GM18517 (cell line): ENCODE measurements around the gene C8B.

Experiments used
- ATAC-seq: cut with Tn5 transposase; IDR thresholded peaks from one replicate; pipeline ENCODE4 v1.9.1; 2021; ENCODE audit warnings: mild to moderate bottlenecking, moderate library complexity; ENCODE audit not compliant: unreplicated experiment

The C8B gene

DNA sequence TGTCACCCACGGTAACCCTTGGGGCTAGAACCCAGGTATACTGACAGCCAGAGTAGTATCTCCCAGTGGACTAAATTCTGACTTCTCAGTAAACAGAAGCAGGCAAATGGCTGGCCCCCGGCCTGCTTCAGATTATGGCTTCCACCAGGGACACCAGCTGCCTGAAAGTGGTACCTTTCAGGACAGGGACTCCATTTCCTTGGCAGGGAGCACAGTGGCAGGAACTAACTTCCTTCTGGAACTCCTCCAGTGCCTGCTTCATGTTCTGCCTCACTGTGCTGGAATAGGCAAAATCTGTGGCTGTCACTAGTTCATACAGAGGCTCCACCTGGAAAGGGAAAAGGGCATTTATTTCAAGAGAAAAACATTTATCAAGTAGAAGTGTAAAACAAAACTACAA lies 32.7 kb downstream of the C8B start:
- ATAC-seq, result no peak

DNA sequence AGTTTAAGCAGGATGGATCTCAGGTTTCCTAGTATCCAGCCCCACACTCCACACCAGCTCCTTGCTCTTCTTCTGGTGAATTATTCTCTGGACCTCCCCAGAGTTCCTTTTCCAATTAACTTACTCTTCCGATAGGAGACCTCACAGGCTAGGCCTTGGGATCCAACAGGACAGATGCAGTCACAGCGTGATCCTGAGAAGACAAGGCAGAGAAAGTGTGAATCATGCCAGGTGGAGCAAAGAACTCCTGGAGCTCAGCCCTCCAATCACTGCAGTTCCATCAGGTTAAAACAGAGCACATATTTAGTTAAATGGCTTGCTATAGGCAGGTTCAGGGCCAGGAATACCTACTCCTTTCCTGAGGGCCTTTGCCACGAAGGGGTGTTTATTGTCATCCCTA lies 34.1 kb downstream of the C8B start:
- no peak for ATAC-seq

DNA sequence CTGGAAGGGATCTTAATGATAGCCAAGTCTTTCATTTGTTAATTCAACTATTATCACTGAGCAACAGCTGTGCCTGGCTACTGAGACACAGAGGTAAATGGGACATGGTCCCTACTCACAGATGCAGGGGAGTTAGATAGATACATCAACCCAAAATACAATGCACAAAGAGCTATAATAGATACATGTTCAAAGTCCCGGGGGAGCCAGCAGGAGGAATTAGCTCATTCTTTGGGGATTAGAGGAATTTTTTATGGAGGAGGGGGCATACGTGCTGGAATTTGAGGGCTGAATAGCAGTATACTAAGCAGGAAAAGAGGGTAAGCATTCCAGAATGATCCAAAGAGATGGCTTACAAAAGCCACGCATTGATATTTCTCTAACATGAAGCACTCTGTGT lies 34.6 kb downstream of the C8B start:
- no peak for ATAC-seq

DNA sequence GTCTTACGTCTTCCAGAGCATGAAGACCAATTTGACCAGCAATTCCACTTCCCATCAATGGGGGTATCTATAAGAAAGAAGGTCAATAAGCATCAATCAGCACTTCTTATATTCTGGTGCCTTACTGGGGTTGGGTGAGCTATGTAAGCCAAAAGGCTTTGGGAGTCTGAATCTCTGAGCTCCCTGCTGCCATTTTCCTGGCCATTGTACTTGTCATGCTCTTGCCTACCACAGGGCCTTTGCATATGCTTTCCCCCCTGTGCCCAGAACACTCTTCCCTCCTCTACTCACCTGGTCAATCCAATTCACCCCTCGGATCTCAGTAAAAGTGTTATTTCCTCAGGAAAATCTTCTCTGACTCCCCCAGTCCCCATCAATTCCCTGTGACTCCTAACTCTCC lies 36.3 kb downstream of the C8B start:
- no peak for ATAC-seq

DNA sequence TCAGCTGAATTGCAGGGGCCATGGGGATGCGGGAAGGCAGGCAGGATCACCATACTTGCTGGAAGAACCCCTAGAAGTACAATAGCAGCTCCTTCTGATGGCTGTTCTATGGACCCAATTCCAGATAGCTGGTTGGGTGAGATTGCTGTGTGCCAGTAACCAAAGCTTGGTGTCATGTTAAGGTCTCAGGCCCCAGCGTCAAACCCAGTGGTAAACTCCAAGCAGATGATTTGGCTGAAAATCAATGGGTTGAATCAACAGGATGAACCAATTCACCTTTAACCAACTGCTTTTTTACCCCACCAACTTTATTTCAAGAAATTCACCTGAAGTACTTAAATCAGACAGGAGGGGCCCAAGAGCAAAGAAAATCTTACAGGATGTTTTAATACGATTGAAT lies 37.8 kb downstream of the C8B start:
- no peak for ATAC-seq

DNA sequence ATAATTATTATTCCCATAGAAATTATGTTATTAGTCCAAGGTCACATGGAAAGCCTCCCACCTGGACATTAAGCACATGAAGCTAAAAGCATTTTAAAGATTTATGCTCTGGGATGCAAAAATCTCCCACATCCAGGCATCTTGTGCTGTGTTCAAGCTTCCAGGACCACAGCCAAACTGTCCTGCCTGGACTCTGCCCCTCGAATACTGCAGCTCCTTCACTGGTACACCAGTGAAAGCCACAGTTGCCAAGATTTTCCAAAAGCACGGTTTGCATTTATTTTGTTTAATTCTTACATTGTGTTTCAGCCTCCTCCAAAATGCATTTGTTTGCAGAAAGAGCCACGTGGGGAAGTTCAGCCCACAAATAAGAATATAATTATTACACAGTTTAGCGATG lies 38.6 kb downstream of the C8B start:
- no peak for ATAC-seq

DNA sequence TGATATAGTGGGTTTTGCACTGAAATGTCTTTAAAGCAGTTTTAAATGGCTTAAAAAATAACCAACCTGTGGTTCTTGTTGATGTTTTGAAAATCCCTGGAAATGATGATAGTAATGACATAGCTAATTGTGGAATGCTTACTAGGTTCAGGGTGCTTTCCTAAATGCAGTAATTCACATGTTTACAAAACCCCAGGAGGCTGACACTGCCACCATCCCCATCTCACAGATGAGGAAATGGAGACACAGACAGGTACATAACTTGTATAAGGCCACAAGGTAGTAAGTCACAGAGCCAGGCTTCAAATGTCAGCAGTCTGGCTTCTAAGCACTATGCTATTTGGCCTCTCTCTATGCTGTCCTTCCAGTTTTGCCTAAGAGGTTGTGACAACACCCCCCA lies 40.6 kb downstream of the C8B start:
- ATAC-seq, result no peak

DNA sequence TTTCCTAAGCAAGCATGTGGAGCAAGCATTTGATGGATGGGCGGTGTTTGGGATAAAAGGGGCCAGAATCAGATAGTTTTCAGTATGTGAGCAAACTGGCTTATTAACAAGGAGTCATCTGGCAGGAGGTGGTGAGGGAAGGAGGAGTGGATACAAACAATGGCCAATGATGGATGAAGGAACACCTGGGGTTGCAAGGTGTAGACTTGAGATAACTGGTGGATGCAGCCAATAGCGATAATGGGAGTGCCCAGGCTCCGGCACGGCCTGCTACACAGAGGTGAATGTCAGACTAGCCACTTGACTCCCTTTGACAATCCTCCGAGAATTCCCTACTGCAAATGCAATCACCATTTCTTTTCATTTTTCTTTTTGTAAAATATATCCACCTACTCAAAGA lies 41.7 kb downstream of the C8B start:
- no peak for ATAC-seq

DNA sequence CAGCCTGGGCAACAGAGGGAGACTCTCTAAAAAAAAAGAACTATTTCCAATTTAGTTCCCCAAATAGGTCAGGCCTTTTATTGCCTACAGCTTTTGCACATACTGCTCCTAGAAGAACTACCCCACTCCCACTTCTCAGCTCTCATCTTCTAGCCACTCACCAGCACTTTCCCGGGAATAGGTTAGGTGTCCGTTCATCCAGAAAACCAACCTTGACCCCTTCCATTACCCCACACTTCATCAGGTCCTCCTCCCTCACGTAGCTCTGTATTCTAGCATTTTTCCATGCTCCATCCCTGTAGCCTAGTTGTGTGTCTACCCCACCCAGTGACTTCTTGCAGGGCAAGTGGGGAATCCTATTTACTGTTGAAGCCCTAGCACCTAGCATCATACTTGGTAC lies 42.6 kb downstream of the C8B start:
- ATAC-seq, result no peak

DNA sequence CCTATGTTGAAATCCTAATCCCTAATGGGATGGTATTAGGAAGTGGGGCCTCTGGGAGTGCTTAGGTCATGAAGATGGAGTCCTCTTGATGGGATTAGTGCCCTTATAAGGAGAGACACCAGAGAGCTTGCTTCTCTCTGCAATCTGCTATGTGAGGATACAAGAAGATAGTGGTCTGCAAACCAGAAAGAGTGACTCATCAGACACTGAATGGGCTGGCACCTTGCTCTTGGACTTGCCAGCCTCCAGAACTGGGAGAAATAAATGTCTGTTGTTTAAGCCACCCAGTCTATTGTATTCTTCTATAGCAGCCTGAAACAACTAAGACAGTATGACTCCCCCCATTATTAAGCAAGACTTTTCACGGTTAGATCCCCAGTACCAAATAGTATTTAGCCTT lies 43.3 kb downstream of the C8B start:
- ATAC-seq, result no peak

DNA sequence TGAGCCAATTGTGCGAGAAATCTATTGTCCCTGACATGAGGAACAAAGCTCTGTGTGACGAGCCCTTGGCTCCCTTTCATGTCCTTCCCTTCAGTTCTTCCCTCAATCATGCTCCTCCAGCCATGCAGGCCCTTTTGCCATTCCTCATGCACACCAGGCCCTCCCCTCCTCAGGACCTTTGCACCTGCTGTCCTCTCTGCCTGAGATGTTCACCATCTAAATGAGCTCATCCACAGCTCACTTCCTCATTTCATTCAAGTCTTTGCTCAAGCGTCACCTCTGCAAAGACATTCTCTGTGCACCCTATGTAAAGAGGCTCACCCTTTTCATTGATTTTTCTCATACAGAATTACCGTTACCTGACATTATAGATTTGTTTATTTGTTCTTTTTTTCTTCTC lies 43.7 kb downstream of the C8B start:
- ATAC-seq, result no peak

DNA sequence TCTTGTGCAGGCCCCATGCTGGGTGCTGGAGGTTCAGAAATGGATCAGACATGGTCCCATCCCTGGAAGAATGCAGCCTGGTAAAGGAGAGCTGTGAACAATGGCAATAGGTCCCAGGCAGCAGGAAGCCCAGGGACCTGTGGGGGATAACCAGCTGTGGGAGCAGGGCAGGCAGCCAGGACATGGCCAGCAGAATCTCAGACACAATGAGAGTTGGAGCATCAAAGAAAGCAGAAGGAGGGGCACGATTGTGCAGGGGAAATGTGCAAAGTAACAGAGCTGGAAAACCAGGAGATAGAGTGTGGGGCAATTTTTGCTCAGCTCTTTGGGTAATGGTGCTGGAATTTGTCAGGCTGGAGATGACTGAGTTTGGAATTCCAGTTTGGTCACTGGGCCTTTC lies 44.3 kb downstream of the C8B start:
- ATAC-seq, result no peak

DNA sequence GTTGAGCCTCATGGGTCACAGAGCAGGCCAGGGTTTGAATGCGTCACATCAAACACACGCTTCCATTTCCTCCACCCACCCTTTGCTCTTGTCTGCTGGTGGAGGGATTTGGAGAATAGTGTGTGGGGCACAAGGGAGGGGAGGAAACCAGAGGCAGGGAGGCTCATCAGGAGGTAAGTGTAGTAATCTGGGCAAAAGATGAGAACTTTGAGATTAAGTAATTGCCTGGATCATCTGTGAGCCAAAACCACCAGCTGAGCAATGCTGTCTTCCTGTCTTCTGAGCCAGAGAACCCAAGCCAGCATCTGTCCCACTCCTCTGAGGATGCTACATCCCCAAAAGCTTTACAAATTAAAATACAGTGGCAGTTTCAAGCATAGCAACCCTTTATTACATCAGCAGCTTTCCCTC lies 45.2 kb downstream of the C8B start:
- ATAC-seq, result no peak

DNA sequence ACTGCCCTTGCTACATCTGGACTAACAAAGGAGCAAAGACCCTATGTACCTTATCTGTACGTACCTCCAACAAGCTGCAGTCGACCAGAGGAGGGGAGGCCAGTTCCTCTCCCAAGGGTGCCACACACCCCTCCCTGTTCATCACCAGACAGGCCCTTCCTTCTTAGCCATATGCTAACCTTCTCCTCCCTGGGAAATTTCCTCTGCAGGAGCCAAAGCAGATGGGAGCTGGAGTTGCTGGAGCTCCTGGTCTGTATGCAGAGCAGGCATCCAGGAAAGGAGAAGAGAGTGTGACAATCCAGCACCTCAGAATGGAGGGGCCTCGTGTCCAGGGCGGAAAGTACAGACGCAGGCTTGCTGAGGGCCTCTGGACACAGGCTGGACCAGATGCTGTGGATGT lies 48.5 kb downstream of the C8B start:
- no peak for ATAC-seq

DNA sequence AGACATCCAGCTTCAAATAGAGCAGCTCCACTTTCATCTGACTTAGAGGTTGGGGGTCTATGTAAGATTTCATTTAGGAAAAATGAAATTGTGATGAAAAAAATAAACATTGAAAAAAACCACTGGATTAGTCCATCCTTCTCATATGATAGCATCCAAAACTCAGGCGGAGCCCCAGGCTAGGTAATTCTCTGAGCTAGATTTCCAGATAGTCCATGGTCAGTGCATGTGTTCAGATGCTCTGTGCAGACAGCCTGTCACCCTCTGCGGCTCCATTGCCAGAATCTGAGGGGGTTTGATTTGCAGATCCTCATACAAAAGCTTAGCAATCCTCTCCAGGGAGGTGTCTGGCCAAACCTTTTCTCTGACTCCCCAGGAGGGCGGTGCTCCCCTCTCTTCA lies 49.2 kb downstream of the C8B start:
- ATAC-seq, result no peak

DNA sequence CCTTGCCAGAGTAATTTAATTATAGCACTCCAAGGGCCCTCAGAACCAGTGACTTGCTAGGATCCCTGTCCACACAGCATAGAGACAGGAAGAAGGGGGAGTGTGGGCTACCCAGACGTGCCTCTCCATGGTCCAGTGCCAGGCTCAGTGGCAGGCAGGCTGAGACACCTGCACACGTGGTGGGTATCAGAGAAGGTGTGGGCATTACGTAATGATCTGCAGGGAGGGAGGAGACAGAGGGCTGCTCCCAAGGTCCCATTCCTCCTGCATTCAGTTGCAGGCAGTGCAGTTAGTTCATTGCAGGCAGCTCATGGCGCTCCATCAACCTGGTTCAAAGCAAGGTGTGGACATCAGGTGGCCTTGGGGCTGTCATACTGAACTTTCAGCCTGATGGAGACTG lies 49.9 kb downstream of the C8B start:
- ATAC-seq, result no peak

DNA sequence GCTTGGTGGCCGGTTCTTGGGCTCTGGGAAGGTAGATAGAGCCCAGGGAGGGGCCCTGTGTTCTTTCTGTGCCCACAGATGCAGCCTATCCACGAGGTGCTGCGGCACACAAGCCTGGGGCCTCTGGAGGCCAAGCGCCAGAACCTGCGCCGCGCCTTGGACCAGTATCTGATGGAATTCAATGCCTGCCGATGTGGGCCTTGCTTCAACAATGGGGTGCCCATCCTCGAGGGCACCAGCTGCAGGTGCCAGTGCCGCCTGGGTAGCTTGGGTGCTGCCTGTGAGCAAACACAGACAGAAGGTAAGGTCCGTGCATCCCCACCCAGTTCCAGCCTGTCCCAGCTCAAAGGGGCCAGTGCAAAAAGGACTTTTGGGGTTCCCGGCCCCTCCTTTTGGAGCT lies 53.5 kb downstream of the C8B start:
- no peak for ATAC-seq

DNA sequence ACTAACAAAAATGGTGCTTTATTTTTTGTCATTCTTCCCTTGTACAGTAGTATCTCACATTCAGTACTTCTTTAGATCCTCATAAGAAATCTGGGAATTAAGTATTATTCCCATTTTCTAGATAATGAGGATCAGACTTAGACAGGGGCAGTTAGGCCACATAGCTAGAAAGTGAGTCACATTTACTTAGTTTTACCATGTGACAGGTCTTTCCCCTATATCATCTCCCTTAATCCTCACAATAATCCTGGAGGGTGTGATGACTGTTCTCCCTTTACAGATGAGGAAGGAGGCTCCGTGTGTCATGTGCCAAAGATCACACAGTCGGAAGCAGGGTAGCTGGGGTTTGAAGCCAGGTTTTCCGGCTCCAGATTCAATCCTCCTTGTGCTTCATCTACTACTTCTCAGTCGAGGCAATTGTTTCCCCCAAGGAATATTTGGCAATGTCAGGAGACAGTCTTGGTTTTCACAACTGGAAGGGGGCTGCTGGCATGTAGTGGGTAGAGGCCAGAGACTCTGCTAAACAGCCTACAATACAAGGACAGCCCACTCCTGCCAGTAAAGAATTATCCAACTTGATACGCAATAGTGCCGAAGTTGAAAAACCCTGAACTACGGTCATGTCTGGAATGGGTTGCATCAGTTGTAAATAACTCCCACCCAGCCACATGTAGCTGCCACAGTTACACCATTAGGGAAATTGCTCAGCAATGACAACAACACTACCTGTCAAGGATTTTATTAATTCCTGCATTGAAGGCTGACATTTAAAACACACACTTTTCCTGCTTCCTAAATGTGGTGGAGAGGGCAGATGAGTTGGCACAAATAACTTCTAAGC lies 54.5 kb downstream of the C8B start:
- no peak for ATAC-seq

DNA sequence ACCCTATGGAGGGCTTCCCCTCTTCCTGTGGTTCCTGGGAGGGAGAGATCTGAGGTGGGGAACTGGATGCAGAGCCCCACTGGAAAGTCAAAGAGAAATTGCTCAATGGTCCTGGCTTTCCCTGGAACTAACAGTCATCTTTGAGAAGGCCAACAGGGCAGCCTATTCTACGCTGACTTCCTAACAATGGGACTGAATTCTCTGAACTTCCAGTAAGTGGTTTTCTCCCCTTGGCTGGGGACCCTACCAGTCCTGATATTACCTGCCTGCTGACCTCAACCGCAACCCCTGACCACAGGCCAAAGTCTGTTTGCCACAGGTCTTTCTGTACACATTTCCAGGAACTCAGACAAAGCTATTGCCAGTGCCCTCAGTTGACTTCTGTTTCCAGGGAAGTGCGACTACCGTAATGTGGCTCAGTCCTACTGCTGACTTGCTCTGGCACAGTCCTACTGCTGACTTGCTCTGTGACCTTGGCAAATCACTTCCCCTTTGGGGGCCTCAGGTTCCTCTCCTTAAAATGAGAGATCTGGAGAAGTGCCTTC lies 55.3 kb downstream of the C8B start:
- no peak for ATAC-seq

DNA sequence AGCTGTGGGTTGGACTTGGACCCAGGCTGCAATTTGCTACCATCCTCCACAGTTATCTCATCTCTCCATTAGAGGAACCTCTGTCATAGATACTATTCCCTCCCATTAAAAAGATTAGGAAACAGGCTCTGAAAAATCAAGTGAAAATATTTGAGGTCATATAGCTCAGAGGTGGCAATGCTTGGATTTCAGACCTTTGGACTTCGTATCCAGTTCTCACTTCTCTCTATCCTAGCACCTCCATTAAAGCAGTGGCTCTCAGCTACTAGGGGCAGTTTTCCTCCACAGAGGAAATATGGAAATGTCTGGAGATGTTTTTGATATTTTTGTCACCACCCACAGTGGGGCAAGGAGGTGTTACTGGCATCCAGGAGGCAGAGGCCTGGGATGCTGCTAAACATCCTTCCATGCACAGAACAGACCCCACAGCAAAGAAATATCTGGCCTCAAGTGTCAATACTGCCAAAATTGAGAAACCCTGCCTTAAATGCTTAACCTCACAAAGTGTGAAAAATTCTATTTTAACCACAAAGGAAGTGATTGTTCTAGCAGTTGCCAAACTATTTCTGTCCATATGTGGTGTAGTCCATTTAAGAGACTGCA lies 57.1 kb downstream of the C8B start:
- no peak for ATAC-seq

DNA sequence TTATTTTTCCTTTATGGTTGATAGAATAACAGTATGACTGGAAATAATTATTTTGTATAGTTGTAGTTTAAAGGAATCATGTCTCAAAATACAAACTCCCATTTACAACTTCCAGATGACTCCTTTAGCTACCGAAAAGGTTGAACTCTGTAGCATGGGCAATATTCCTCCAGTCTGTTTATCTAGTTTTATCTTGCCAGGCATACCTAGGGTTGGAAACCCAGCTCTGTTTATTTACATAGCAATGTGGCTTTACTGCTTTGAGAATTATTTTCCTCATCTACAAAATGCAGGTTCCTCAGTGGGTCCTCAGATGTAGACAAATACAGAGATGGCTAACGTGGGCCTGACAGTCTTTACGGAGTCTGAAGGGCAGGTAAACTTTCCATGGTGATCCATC lies 60.1 kb downstream of the C8B start:
- ATAC-seq, result no peak

DNA sequence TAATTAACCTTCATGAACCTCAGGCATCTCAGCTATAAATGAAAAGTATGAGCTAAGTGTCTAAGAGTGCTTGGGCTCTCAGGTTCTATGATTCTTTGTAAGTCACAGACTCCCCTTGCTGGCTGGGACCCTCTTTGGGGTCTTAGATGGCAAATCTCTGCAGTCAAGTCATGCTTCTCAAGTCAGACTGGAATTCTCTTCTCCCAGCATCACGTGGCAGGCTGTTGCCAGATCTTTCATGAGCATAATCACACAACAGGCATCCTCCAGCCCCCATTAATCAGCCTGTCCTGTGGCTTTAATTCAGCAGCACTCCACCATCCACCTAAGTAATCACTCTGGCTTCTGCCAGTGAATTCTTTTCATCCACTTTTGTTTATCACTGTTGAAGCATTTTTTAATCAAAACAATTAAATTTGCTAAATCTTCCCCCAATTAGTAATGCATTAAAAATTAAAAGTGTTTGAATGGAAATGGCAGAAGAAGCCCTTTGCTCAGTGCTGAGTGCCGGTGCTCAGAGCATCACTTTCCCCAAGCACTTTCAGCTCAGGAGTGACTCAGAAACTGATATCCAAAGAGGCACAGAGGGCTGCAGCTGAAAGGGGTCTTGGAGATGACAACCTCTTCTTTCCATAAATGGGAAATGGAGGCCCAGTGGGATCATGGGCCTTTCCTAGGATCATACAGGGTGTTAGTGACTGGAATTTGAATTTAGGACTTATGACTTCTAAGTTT lies 61.0 kb downstream of the C8B start:
- ATAC-seq, result no peak
